ENCODE data around the gene BTBD9.
"Not testable (repeated sequence)": the region's sequence is repeated elsewhere in the genome, so short reads cannot be mapped to it uniquely, and the experiment has no call there.

BTBD9 gene

GRCh38 chr6:38370653-38371601 lies 268.8 kb downstream of the BTBD9 start:
- DNase-seq: no peak

- no peak for DNase-seq
Observed at GRCh38 chr6:38367231-38367630, 272.5 kb downstream of the BTBD9 start.

- no peak for DNase-seq
Observed at GRCh38 chr6:38366234-38366633, 273.5 kb downstream of the BTBD9 start.

DNA sequence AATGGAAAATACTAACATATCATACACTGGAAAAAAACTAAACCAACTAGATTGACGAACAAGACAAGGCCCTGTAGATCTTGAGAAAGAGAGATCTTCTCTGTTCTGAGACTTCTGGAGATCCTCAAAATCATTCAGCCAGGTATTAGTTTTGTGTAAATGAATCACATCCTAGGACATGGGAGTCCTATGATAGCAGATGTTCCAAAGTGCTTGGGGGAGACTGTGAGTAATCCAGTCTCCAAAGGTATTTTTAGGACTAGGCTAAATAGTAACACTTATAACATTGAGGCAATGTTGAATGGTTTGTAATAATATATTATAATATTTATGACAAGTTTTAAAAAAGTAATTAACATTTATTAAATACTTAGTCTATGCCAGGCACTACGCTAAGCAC lies 275.0 kb downstream of the BTBD9 start:
- no peak for DNase-seq

GRCh38 chr6:38364127-38364526 lies 275.6 kb downstream of the BTBD9 start:
- no peak for DNase-seq

- DNase-seq: no peak
Observed at GRCh38 chr6:38355519-38355918, 284.2 kb downstream of the BTBD9 start.

- no peak for DNase-seq
Observed at GRCh38 chr6:38354905-38355304, 284.8 kb downstream of the BTBD9 start.

- no peak for DNase-seq
Observed at GRCh38 chr6:38354037-38354381, 285.7 kb downstream of the BTBD9 start.

DNA sequence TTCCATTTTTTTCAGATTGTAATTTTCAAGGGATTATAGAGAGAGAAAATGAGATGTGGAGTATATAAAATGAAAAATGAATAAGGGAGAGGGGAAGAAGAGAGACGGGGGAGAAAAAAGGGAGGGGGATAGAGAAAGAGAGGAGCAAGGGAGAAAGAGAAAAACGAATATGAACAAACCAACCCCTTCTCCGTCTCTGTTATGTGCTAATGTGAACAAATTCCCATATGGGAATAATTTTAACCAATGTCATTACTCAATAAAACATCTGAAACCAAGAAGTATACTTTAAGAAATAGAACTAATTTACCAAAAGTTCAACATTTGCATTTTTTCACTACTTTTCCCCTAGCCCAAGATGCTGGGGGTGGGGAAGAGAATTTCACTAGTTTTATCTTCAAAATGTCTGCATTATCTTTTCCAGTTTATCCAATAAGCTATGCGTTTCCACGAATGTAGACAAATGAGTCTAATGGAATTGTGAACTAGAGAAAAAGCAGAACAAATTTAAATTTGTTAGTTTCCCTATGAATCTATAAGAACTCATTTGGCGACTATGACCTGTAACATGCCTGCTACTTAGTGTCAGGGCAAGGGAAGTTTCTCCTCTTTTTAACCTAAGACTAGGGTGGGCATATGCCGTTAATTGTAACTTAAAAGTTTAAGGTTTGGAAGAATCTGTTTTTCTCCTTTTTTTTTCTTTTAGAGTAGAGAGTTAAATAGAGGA lies 286.3 kb downstream of the BTBD9 start:
- DNase-seq: no peak

DNA sequence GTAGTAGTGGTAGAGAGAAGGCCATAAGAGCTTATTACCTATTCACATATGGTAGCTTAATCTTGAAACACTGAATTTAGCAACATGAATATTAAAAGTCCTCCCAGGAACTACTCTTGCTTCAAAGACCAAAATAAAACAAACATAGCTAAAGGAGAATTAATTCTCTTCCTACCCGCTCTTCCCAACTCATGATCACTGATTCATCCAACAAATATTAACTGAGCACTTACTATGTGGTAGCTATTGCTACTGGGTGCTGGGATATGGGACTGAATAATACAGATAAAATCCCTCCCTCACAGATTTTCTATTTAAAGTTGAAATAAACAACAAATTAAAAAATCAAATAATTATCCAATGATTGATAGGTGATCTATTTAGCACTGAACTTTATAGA lies 287.1 kb downstream of the BTBD9 start:
- DNase-seq: no peak

DNA sequence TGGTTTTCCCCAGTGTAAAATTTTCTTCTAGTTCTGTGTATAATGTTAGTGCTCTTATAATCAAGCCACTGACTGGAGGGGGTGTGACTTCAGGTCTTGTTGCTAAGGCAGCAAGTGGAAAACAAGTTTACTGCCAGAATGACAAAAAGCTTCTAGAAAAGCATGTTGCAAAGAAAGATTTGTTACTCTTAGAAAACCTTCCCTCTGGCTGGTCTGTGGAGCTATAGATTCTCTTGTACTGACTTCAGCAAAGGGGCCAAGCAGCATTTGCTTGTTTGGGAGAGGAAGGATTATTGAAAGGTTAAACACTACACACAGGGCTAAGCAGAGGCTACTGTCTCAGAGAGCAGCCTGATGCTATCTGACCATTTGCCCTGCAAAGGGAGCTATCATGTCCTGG lies 288.8 kb downstream of the BTBD9 start:
- no peak for DNase-seq

GRCh38 chr6:38350220-38350619 lies 289.5 kb downstream of the BTBD9 start:
- DNase-seq: no peak

GRCh38 chr6:38349795-38350194 lies 289.9 kb downstream of the BTBD9 start:
- DNase-seq: no peak

GRCh38 chr6:38349221-38349620 lies 290.5 kb downstream of the BTBD9 start:
- DNase-seq: no peak

DNA sequence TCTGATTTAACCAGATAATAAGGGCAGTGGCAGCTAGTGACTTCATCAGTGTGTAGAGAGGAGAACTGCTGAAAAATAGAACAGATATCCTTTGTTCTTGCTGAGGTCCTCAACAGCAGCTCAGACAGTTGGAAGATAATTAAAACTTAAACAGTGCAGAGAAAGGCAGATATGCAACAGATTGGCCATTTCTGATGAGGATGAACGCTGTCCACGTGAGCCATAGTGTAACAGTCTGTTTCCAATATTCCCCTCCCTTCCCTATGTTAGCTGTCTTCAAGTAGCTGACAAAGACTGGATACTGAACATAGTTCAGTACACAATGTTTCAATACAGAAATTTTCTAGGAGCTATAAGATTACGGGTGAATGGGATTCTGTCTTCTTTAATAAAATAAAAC lies 291.4 kb downstream of the BTBD9 start:
- DNase-seq: no peak

- DNase-seq: not testable (repeated sequence)
Observed at GRCh38 chr6:38347829-38348228, 291.9 kb downstream of the BTBD9 start.

- no peak for DNase-seq
Observed at GRCh38 chr6:38346291-38347079, 293.2 kb downstream of the BTBD9 start.

DNA sequence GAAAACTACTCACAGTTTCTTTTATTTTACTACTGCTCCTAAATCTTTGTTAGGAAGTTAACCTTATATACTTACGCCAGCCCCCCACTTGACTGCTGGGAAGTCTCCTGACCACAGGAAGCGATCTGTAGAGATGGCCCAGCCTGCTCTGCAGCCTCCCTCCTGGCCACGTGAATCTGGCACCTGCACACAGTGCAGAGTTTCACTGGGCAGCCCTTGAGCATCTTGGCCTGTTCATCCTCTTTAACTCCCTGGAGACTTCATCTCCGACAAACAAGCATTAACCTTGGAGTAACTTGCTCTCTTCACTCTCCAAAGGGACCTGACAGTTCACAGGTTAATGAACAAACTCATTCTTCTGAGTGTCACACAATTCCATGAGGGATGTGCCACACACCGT lies 294.1 kb downstream of the BTBD9 start:
- DNase-seq: no peak

DNA sequence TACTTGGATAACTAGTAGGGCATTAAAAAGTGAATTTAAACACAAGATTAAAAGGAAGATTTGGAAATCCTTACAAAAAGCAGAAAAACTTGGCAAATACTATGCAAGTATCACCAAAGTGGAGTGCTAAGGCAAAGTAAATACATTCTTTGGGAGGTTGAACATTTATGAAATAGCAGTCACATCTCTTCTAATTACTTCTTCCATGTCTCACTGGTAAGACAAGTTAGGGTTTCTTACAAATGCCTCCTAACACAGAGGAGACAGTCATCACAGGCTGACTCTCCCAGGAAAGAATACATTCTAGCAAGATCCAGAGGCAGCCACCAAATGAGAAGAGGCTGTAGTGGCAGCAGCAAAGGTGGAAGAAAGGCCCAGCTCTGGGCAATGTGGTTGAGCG lies 298.2 kb downstream of the BTBD9 start:
- DNase-seq: no peak

DNA sequence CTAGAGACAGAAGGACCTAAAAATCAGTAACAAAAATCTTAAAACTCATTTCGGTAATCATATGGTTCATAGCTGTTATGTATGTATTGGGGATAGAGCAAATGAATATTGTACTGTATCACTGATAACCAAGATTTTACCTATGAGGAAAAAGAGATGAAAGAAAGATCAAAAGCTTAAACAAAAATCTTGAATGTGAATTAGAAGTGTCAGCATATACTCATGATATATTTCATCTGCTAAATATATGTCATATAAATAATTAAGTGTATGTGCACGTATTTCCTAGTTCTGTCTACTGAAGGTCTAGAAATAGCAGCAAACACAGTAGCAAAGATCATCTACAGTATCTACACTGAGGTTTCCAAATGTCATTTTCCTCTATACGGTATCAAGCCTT lies 299.8 kb downstream of the BTBD9 start:
- no peak for DNase-seq

DNA sequence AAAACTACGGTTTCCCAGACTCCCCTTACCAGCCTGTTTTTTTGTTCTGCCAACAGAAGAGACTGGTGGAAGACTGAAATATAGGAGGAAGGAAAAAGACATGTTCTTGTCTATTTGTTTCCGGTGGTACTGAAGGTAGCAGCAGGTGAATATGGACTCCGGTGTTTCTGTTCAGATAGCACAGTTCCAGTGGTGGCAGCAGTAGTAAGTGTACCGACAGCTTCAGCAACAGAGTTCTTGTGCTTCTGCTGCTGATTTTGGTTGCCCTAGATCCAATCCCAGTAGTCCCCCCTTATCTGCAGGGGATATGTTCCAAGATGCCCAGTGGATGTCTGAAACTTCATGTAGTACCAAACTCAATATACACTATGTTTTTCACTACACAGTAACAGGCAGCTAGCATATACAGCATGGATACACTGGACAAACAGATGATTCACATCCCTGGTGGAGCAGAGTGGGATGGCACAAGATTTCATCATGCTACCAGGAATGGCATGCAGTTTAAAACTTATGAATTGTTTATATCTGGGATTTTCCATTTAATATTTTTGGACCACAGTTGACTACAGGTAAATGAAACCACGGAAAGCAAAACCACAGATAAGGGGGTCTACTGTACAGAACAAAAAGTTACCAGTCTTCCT lies 301.8 kb downstream of the BTBD9 start:
- no peak for DNase-seq

DNA sequence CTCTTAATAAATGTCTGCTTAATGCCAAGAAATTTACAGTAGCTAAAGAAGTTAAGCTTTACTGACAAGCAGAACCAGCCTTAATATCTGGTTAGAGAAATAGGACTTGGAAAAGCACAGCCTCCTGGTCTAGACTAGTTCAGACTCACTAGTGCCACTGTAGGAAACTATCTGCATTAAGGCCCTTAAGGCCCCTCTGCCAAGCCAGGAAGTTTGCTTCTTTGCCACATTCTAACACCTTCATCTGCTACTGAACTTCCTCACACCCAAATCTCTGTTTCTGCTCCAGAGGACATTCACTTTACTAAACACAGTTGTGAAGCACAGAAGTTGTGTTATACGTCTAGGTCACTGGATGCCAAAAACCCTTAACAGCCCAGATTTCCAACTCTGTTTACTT lies 302.8 kb downstream of the BTBD9 start:
- no peak for DNase-seq

- no peak for DNase-seq
Observed at GRCh38 chr6:38326837-38327236, 312.9 kb downstream of the BTBD9 start.

Measured in activated gamma-delta T cell (primary cell).